CD8-positive, alpha-beta memory T cell (primary cell): Measurements from ENCODE around the gene SLF2. TPM values are rescaled to one million over a fixed set of nuclear protein-coding genes. Genes with fewer than 3 reads are reported as not detected.

ENCODE experiments used
- CTCF ChIA-PET: fragments of 350-600 bp; sonication (Branson Sonifier 250); formaldehyde crosslinking; loops from one replicate; lab custom pipeline; 2021; ENCODE audit warnings: antibody characterized with exemption; lab: Charles Lee
- POLR2A ChIA-PET: fragments of 350-600 bp; sonication (Branson Sonifier 250); formaldehyde crosslinking; loops from one replicate; lab custom pipeline; 2021; ENCODE audit warnings: antibody characterized with exemption; lab: Charles Lee
- DNase-seq, 5 donors: peaks; one replicate each; pipeline versions ENCODE4 v3.0.0 to v3.0.0-alpha.2; 2020 to 2022; ENCODE audit warnings: mixed read lengths in 1 of 5
- H3K27ac ChIP-seq: one replicate; pipeline ENCODE4 v1.7.0; 2013; ENCODE audit warnings: low read depth, mild to moderate bottlenecking, low read length, moderate library complexity
- H3K27me3 ChIP-seq: 2 replicates; pipeline ENCODE4 v1.7.0; 2013; ENCODE audit warnings: low read length, mild to moderate bottlenecking; ENCODE audit not compliant: insufficient read depth, poor library complexity, severe bottlenecking
- H3K36me3 ChIP-seq: 2 replicates; pipeline ENCODE4 v1.7.0; 2013; ENCODE audit warnings: mild to moderate bottlenecking, low read length, moderate library complexity; ENCODE audit not compliant: insufficient read depth
- H3K4me1 ChIP-seq: 2 replicates; pipeline ENCODE4 v1.7.0; 2013; ENCODE audit warnings: mild to moderate bottlenecking, low read length, moderate library complexity; ENCODE audit not compliant: insufficient read depth
- H3K4me3 ChIP-seq: 2 replicates; pipeline ENCODE4 v1.7.0; 2013; ENCODE audit warnings: mild to moderate bottlenecking, low read length
- H3K9me3 ChIP-seq: 2 replicates; pipeline ENCODE4 v1.7.0; 2013; ENCODE audit warnings: mild to moderate bottlenecking, low read length
- H3K27ac Mint-ChIP-seq, 8 donors: one replicate each; pipeline ENCODE4 v1.8.0; 2020 to 2021; ENCODE audit warnings: mixed read lengths in 8 of 8, mild to moderate bottlenecking in 6 of 8, inconsistent platforms in 3 of 8, moderate library complexity in 3 of 8
- H3K27me3 Mint-ChIP-seq, 2 donors: one replicate each; pipeline ENCODE4 v1.8.0; 2020 to 2021; ENCODE audit warnings: mixed read lengths in 2 of 2, mild to moderate bottlenecking in 1 of 2, moderate library complexity in 1 of 2
- H3K36me3 Mint-ChIP-seq, 3 donors: one replicate each; pipeline ENCODE4 v1.8.0; 2020 to 2021; ENCODE audit warnings: mixed read lengths in 3 of 3, inconsistent platforms in 1 of 3, mild to moderate bottlenecking in 1 of 3
- H3K4me1 Mint-ChIP-seq, 3 donors: one replicate each; pipeline ENCODE4 v1.8.0; 2020 to 2021; ENCODE audit warnings: mixed read lengths in 3 of 3, inconsistent platforms in 1 of 3, mild to moderate bottlenecking in 1 of 3
- H3K4me3 Mint-ChIP-seq, 7 donors: one replicate each; pipeline ENCODE4 v1.8.0; 2020 to 2021; ENCODE audit warnings: mixed read lengths in 7 of 7, mild to moderate bottlenecking in 6 of 7, moderate library complexity in 4 of 7, inconsistent platforms in 2 of 7
- H3K9me3 Mint-ChIP-seq, 5 donors: one replicate each; pipeline ENCODE4 v1.8.0; 2020 to 2022; ENCODE audit warnings: mixed read lengths in 5 of 5, mild to moderate bottlenecking in 3 of 5, moderate library complexity in 2 of 5, inconsistent platforms in 1 of 5
- polyA plus RNA-seq: library from polyadenylated mRNA; unstranded; fragments of 300-500 nt; fragmentation: Illumina TruSeq; gene quantifications from one replicate; pipeline ENCODE4 v1.2.3, GENCODE V29; 2021
- total RNA-seq, 2 experiments: library from RNA; stranded (reverse); gene quantifications; one replicate each; pipeline ENCODE4 v1.2.3, GENCODE V29; 2021

The SLF2 gene
- total and polyA plus RNA-seq, 3 experiments from 2014 or later, result 13.9 to 36.1 (median 35.4) TPM

- no peak overlapping the region for H3K27ac Mint-ChIP-seq
Measured at GRCh38 chr10:100896876-100897461, 15.8 kb upstream of the SLF2 start.

GRCh38 chr10:100897976-100898375 is 14.8 kb upstream of the SLF2 start:
- no peak overlapping the region for H3K4me3 ChIP-seq
- no peaks in the 10 kb centered on the region for H3K9me3 Mint-ChIP-seq
- POLR2A ChIA-PET, result no interaction called here

More at GRCh38 chr10:100896876-100897461, 15.8 kb upstream of the SLF2 start:
- Mint-ChIP-seq H3K9me3 (no peaks in the 10 kb centered on the region), H3K4me3 (no peak overlapping the region), H3K27me3 (peaks cover 10 to 33% of the 10 kb centered on the region in 2 donors), H3K36me3 (no peaks in the 10 kb centered on the region), H3K4me1 (peaks cover 4 to 8% (median 8%) of the 10 kb centered on the region in 3 donors)
- Histone ChIP-seq H3K36me3 (no peaks in the 10 kb centered on the region), H3K27me3 (no peaks in the 10 kb centered on the region), H3K9me3 (no peaks in the 10 kb centered on the region), H3K4me3 (no peak overlapping the region), H3K4me1 (no peaks in the 10 kb centered on the region), H3K27ac (no peak overlapping the region)
- ChIA-PET POLR2A (no interaction called here), CTCF (interaction anchor here (0.8 to 1.2 kb wide), 2 partner anchors 15 to 154 kb away, joined by 3 read pairs; no protein-coding TSS in a partner anchor)
- no peak for DNase-seq

GRCh38 chr10:100899171-100899570 is 13.6 kb upstream of the SLF2 start:
- H3K9me3 ChIP-seq, result no peaks in the 10 kb centered on the region
- no peak overlapping the region for H3K4me3 Mint-ChIP-seq
- no peaks in the 10 kb centered on the region for H3K36me3 Mint-ChIP-seq
- ChIA-PET POLR2A (no interaction called here), CTCF (no interaction called here)
- H3K9me3 Mint-ChIP-seq, result no peaks in the 10 kb centered on the region
- peaks cover 10 to 34% of the 10 kb centered on the region in 2 donors for H3K27me3 Mint-ChIP-seq
- no peaks in the 10 kb centered on the region for H3K27me3 ChIP-seq
- DNase-seq, result no peak
- H3K4me3 ChIP-seq, result no peak overlapping the region
- peaks cover 4 to 8% (median 8%) of the 10 kb centered on the region in 3 donors for H3K4me1 Mint-ChIP-seq
- H3K36me3 ChIP-seq, result no peaks in the 10 kb centered on the region
- no peak overlapping the region for H3K27ac Mint-ChIP-seq
- no peak overlapping the region for H3K27ac ChIP-seq
- H3K4me1 ChIP-seq, result no peaks in the 10 kb centered on the region

More at GRCh38 chr10:100897976-100898375, 14.8 kb upstream of the SLF2 start:
- CTCF ChIA-PET, result no interaction called here
- Histone ChIP-seq H3K36me3 (no peaks in the 10 kb centered on the region), H3K9me3 (no peaks in the 10 kb centered on the region), H3K4me1 (no peaks in the 10 kb centered on the region), H3K27me3 (no peaks in the 10 kb centered on the region), H3K27ac (no peak overlapping the region)
- Mint-ChIP-seq H3K27ac (no peak overlapping the region), H3K36me3 (no peaks in the 10 kb centered on the region), H3K4me3 (no peak overlapping the region), H3K27me3 (peaks cover 7 to 32% of the 10 kb centered on the region in 2 donors), H3K4me1 (peaks cover 4 to 8% (median 8%) of the 10 kb centered on the region in 3 donors)
- DNase-seq, result no peak

GRCh38 chr10:100901051-100901450 is 11.7 kb upstream of the SLF2 start:
- H3K4me3 Mint-ChIP-seq, result no peak overlapping the region
- no peaks in the 10 kb centered on the region for H3K9me3 Mint-ChIP-seq
- no peaks in the 10 kb centered on the region for H3K36me3 Mint-ChIP-seq
- POLR2A ChIA-PET, result no interaction called here
- H3K4me1 Mint-ChIP-seq, result no peaks in the 10 kb centered on the region
- Histone ChIP-seq H3K4me1 (no peaks in the 10 kb centered on the region), H3K36me3 (no peaks in the 10 kb centered on the region), H3K27me3 (no peaks in the 10 kb centered on the region), H3K4me3 (no peak overlapping the region), H3K9me3 (no peaks in the 10 kb centered on the region), H3K27ac (no peak overlapping the region)
- CTCF ChIA-PET, result no interaction called here
- peaks cover 10 to 34% of the 10 kb centered on the region in 2 donors for H3K27me3 Mint-ChIP-seq
- H3K27ac Mint-ChIP-seq, result no peak overlapping the region
- no peak for DNase-seq

GRCh38 chr10:100902622-100903021 is 10.1 kb upstream of the SLF2 start:
- H3K4me3 Mint-ChIP-seq, result no peak overlapping the region
- H3K9me3 Mint-ChIP-seq, result no peaks in the 10 kb centered on the region
- Histone ChIP-seq H3K4me1 (no peaks in the 10 kb centered on the region), H3K27ac (no peak overlapping the region), H3K27me3 (no peaks in the 10 kb centered on the region), H3K36me3 (no peaks in the 10 kb centered on the region), H3K4me3 (no peak overlapping the region), H3K9me3 (no peaks in the 10 kb centered on the region)
- DNase-seq, result no peak
- ChIA-PET CTCF (no interaction called here), POLR2A (no interaction called here)
- H3K36me3 Mint-ChIP-seq, result no peaks in the 10 kb centered on the region
- no peak overlapping the region for H3K27ac Mint-ChIP-seq
- H3K4me1 Mint-ChIP-seq, result peaks cover 4 to 7% (median 5%) of the 10 kb centered on the region in 3 donors
- peaks cover 10 to 34% of the 10 kb centered on the region in 2 donors for H3K27me3 Mint-ChIP-seq

- Mint-ChIP-seq H3K36me3 (no peaks in the 10 kb centered on the region), H3K27me3 (peaks cover 8 to 28% of the 10 kb centered on the region in 2 donors), H3K4me1 (peaks cover 4 to 12% (median 5%) of the 10 kb centered on the region in 3 donors), H3K27ac (no peak overlapping the region), H3K9me3 (no peaks in the 10 kb centered on the region), H3K4me3 (no peak overlapping the region)
- H3K4me3 ChIP-seq, result no peak overlapping the region
- ChIA-PET CTCF (no interaction called here), POLR2A (no interaction called here)
- no peaks in the 10 kb centered on the region for H3K4me1 ChIP-seq
- no peaks in the 10 kb centered on the region for H3K36me3 ChIP-seq
- H3K9me3 ChIP-seq, result no peaks in the 10 kb centered on the region
- DNase-seq, result no peak
- no peaks in the 10 kb centered on the region for H3K27me3 ChIP-seq
- no peak overlapping the region for H3K27ac ChIP-seq
Measured at GRCh38 chr10:100904917-100905316, 7.8 kb upstream of the SLF2 start.

GRCh38 chr10:100907175-100907574 is 5.6 kb upstream of the SLF2 start:
- Histone ChIP-seq H3K27me3 (no peaks in the 10 kb centered on the region), H3K9me3 (no peaks in the 10 kb centered on the region), H3K4me3 (no peak overlapping the region), H3K36me3 (no peaks in the 10 kb centered on the region), H3K4me1 (peaks cover 4% of the 10 kb centered on the region), H3K27ac (no peak overlapping the region)
- no peak for DNase-seq
- no peak overlapping the region for H3K27ac Mint-ChIP-seq
- peaks cover 3 to 12% of the 10 kb centered on the region in 2 donors for H3K27me3 Mint-ChIP-seq
- no peaks in the 10 kb centered on the region for H3K9me3 Mint-ChIP-seq
- POLR2A ChIA-PET, result no interaction called here
- H3K4me1 Mint-ChIP-seq, result peaks cover 8 to 18% (median 13%) of the 10 kb centered on the region in 3 donors
- CTCF ChIA-PET, result no interaction called here
- no peak overlapping the region for H3K4me3 Mint-ChIP-seq
- no peaks in the 10 kb centered on the region for H3K36me3 Mint-ChIP-seq

GRCh38 chr10:100907773-100908363 is 4.9 kb upstream of the SLF2 start:
- Histone ChIP-seq H3K9me3 (no peaks in the 10 kb centered on the region), H3K4me3 (no peak overlapping the region), H3K27me3 (no peaks in the 10 kb centered on the region), H3K27ac (no peak overlapping the region), H3K4me1 (peaks cover 7% of the 10 kb centered on the region), H3K36me3 (no peaks in the 10 kb centered on the region)
- POLR2A ChIA-PET, result no interaction called here
- H3K9me3 Mint-ChIP-seq, result no peaks in the 10 kb centered on the region
- DNase-seq, result no peak
- H3K27me3 Mint-ChIP-seq, result peaks cover 3 to 10% of the 10 kb centered on the region in 2 donors
- peaks cover 13 to 23% (median 18%) of the 10 kb centered on the region in 3 donors for H3K4me1 Mint-ChIP-seq
- H3K4me3 Mint-ChIP-seq, result no peak overlapping the region
- CTCF ChIA-PET, result no interaction called here
- no peak overlapping the region for H3K27ac Mint-ChIP-seq
- peaks cover 0 to 3% (median 0%) of the 10 kb centered on the region in 3 donors for H3K36me3 Mint-ChIP-seq
